OCI-LY7 (cell line): Measurements from ENCODE around the gene RIN3. TPM values are rescaled to one million over a fixed set of nuclear protein-coding genes. Genes with fewer than 3 reads are reported as not detected.

Experiments used
- BruUV-seq: library from RNA; stranded (reverse); fragments of 400-500 nt; replicated peaks from 2 replicates; lab custom pipeline; 2021; lab: Mats Ljungman, UMichigan
- CTCF ChIA-PET: fragments of 300-600 bp; sonication (Branson Sonifier 250); formaldehyde crosslinking; loops from one replicate; lab custom pipeline; 2022; ENCODE audit warnings: antibody characterized with exemption; ENCODE audit not compliant: unreplicated experiment; lab: Charles Lee
- POLR2A ChIA-PET: fragments of 300-600 bp; sonication (Branson Sonifier 250); formaldehyde crosslinking; loops from one replicate; lab custom pipeline; 2022; ENCODE audit warnings: antibody characterized with exemption; lab: Charles Lee
- DNase-seq: peaks from one replicate; pipeline ENCODE4 v3.0.0-alpha.2; 2015; ENCODE audit warnings: low spot score
- H2AFZ ChIP-seq: fragments of 200-600 bp; sonication (generic), shearing (Covaris generic); 2 replicates; pipeline ENCODE4 v1.6.1; 2014; ENCODE audit warnings: mild to moderate bottlenecking, antibody characterized with exemption, low read length, moderate library complexity
- H3K27ac ChIP-seq: fragments of 200-600 bp; sonication (generic); 2 replicates; pipeline ENCODE4 v1.5.1; 2014; ENCODE audit warnings: mixed run types, low read depth, mild to moderate bottlenecking, moderate library complexity, low read length, inconsistent platforms; ENCODE audit not compliant: poor library complexity, severe bottlenecking
- H3K36me3 ChIP-seq: fragments of 200-600 bp; sonication (generic); 2 replicates; pipeline ENCODE4 v1.6.1; 2014; ENCODE audit warnings: mild to moderate bottlenecking, antibody characterized with exemption, low read length, moderate library complexity, mixed read lengths; ENCODE audit not compliant: insufficient read depth
- H3K4me1 ChIP-seq: fragments of 200-600 bp; sonication (generic); 2 replicates; pipeline ENCODE4 v1.5.1; 2014; ENCODE audit warnings: mild to moderate bottlenecking, low read length; ENCODE audit not compliant: insufficient read depth, poor library complexity, severe bottlenecking
- H3K4me2 ChIP-seq: fragments of 200-600 bp; sonication (generic); 2 replicates; pipeline ENCODE4 v1.6.1; 2014; ENCODE audit warnings: mild to moderate bottlenecking, low read length
- H3K4me3 ChIP-seq: fragments of 200-600 bp; sonication (generic); 2 replicates; pipeline ENCODE4 v1.5.1; 2014; ENCODE audit warnings: mild to moderate bottlenecking, low read depth, low read length; ENCODE audit not compliant: poor library complexity, severe bottlenecking
- H3K79me2 ChIP-seq: fragments of 200-600 bp; sonication (generic); 2 replicates; pipeline ENCODE4 v1.6.1; 2016; ENCODE audit warnings: low read depth, mild to moderate bottlenecking, low read length, moderate library complexity, mixed read lengths; ENCODE audit not compliant: insufficient read depth
- H3K9me2 ChIP-seq: fragments of 200-600 bp; sonication (generic); 2 replicates; pipeline ENCODE4 v1.6.1; 2016; ENCODE audit warnings: mild to moderate bottlenecking, low read length, mixed read lengths; ENCODE audit not compliant: insufficient read depth
- H3K9me3 ChIP-seq: fragments of 200-600 bp; sonication (generic); 2 replicates; pipeline ENCODE4 v1.6.1; 2014; ENCODE audit warnings: mild to moderate bottlenecking, mixed run types, low read length, mixed read lengths
- H4K20me1 ChIP-seq: fragments of 200-600 bp; sonication (generic); 2 replicates; pipeline ENCODE4 v1.6.1; 2014; ENCODE audit warnings: mild to moderate bottlenecking, antibody characterized with exemption, low read length, moderate library complexity, mixed read lengths; ENCODE audit not compliant: insufficient read depth
- CTCF ChIP-seq: fragments of 200-600 bp; sonication (generic); conservative IDR thresholded peaks from 2 replicates; pipeline ENCODE4 v1.5.1; 2014; ENCODE audit warnings: mild to moderate bottlenecking, antibody characterized with exemption, low read length, moderate library complexity, mixed read lengths
- EZH2phosphoT487 ChIP-seq: fragments of 200-600 bp; sonication (generic); IDR thresholded peaks from 2 replicates; pipeline ENCODE4 v1.6.1; 2018; ENCODE audit warnings: low read depth, borderline replicate concordance, mild to moderate bottlenecking, mixed run types, antibody characterized with exemption, low read length, moderate library complexity, mixed read lengths
- intact Hi-C: fragments of 100-400 bp; cut with micrococcal nuclease; formaldehyde crosslinking; loops from one replicate; pipeline ENCODE4 v1.10.0; 2022; ENCODE audit not compliant: unreplicated experiment
- total RNA-seq, 2 experiments: library from RNA; depleted of rRNA in 1 of 2; stranded (reverse); fragments of >200 nt in 1 of 2; shearing (Covaris generic) in 1 of 2; gene quantifications; 2 replicates each; pipeline ENCODE4 v1.2.3, GENCODE V29; 2014 to 2022

The RIN3 gene
- total RNA-seq, 2 experiments from 2014 or later: not detected

DNA sequence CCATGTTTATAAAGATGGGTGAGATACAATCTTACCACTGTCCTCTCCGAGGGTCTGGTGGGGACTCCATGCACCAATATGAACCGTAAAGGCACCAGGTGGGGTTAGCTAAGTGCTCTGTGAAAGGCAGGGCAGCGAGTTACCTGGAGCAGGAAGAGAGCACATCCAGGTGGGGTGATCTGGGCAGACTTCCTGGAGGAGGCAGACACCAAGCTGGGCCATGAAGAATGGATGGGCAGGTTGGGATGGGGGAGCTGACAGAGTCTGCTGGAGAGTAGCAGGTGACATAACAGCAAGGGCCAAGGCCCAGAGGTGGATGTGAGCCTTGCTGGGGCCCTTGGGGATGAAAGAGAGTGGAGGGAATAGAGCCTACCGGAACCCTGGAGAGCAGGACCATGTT lies 45.9 kb downstream of the RIN3 start:
- no peak overlapping the region for H3K4me3 ChIP-seq
- ChIA-PET CTCF (no interaction called here), POLR2A (interaction anchor here (1.6 kb wide), 1 partner anchor 9 kb away, joined by 11 read pairs; no protein-coding TSS in a partner anchor)
- H3K27ac ChIP-seq: no peak overlapping the region
- TF ChIP-seq EZH2phosphoT487 (no peak), CTCF (no peak)
- no peaks in the 10 kb centered on the region for H3K9me2 ChIP-seq
- no peak for DNase-seq
- BruUV-seq: no TSS peak
- H3K36me3 ChIP-seq: no peaks in the 10 kb centered on the region
- peaks cover 18% of the 10 kb centered on the region for H3K4me1 ChIP-seq
- no peaks in the 10 kb centered on the region for H4K20me1 ChIP-seq
- intact Hi-C loops: no loop called here
- no peaks in the 10 kb centered on the region for H3K79me2 ChIP-seq
- H3K4me2 ChIP-seq: no peak overlapping the region
- H2AFZ ChIP-seq: no peak overlapping the region
- no peaks in the 10 kb centered on the region for H3K9me3 ChIP-seq

DNA sequence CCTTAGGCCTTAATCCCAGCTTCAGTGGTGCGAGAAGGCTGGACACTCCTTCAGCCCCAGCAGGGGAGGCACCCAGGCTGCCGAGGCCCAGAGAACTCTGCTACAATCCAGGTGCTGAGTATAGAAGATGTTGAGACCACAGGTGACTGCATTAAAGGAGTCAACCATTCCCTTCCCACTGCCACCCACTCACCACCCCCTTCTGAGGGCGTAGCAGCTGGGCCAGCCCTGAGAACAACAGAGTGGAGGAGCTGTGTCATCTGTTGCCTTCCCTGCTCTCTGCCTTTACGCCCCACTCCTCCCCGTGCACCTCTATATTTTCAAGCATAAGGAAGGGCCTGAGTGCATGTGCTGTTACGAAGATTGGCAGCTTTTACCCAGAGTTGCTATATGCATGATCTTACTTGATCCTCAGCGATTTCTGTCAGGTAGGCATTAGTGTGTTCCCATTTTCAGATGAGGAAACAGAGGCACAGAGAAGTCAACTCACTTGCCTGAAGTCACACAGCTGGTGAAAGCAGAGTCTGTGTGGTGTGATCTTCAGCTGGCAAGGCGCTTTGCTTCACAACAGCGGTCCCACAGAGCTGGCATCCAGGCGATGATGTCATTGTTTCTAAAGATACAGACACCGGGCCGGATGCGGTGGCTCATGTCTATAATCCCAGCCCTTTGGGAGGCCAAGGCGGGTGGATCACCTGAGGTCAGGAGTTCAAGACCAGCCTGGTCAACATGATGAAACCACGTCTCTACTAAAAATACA lies 46.7 kb downstream of the RIN3 start:
- POLR2A ChIA-PET: no interaction called here
- DNase-seq: no peak
- CTCF ChIA-PET: no interaction called here
- intact Hi-C loops: no loop called here
- no peak for TF ChIP-seq CTCF
- TF ChIP-seq EZH2phosphoT487: no peak
- BruUV-seq: no TSS peak
- peaks cover 13% of the 10 kb centered on the region for H3K4me1 ChIP-seq
- no peak overlapping the region for H2AFZ ChIP-seq
- H3K27ac ChIP-seq: no peak overlapping the region
- H3K36me3 ChIP-seq: no peaks in the 10 kb centered on the region
- no peak overlapping the region for H3K4me3 ChIP-seq
- no peaks in the 10 kb centered on the region for H3K79me2 ChIP-seq
- H4K20me1 ChIP-seq: no peaks in the 10 kb centered on the region
- no peaks in the 10 kb centered on the region for H3K9me3 ChIP-seq
- no peaks in the 10 kb centered on the region for H3K9me2 ChIP-seq
- H3K4me2 ChIP-seq: no peak overlapping the region

DNA sequence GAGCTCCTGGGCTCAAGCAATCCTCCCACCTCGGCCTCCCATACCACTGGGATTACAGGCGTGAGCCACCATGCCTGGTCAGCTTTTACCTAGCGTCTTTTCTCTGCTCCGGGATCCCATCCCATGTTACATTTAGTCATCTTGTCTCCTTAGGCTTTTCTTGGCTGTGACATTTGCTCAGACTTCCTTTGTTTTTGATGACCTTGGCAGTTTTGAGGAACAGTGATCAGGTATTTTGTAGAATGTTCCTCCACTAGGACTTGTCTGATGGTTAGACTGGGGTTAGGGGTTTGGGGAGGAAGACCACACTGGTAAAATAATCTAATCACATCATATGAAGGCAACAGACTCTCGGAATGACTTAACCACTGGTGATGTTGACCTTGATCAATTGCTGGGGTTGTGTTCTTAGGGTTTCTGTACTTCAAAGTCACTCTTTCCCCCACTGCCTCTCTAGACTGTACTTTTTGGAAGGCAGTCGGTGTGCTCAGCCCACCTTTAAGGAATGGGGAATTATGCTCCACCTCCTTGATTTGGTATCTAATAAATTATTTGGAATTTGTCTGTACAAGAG lies 48.4 kb downstream of the RIN3 start:
- TF ChIP-seq CTCF (no peak), EZH2phosphoT487 (no peak)
- Histone ChIP-seq H3K9me3 (no peaks in the 10 kb centered on the region), H3K79me2 (no peaks in the 10 kb centered on the region), H2AFZ (no peak overlapping the region), H4K20me1 (no peaks in the 10 kb centered on the region), H3K9me2 (no peaks in the 10 kb centered on the region), H3K4me1 (no peaks in the 10 kb centered on the region), H3K27ac (no peak overlapping the region), H3K4me3 (no peak overlapping the region), H3K4me2 (no peak overlapping the region), H3K36me3 (no peaks in the 10 kb centered on the region)
- ChIA-PET POLR2A (no interaction called here), CTCF (no interaction called here)
- DNase-seq: no peak
- intact Hi-C loops: no loop called here
- no TSS peak for BruUV-seq
